ENCODE measurements around the gene COL5A1.
"Not testable (repeated sequence)": the region's sequence is repeated elsewhere in the genome, so short reads cannot be mapped to it uniquely, and the experiment has no call there.

Gene COL5A1

GRCh38 chr9:134843740-134844139 is 202.1 kb downstream of the COL5A1 start:
- DNase-seq, result no peak

- DNase-seq, result no peak
Observed at GRCh38 chr9:134844821-134845220, 203.2 kb downstream of the COL5A1 start.

GRCh38 chr9:134846187-134846586 is 204.6 kb downstream of the COL5A1 start:
- no peak for DNase-seq

- no peak for DNase-seq
Observed at GRCh38 chr9:134846699-134847098, 205.1 kb downstream of the COL5A1 start.

- DNase-seq, result no peak
Observed at GRCh38 chr9:134847138-134847537, 205.5 kb downstream of the COL5A1 start.

GRCh38 chr9:134847752-134848432 is 206.3 kb downstream of the COL5A1 start:
- no peak for DNase-seq

- no peak for DNase-seq
Observed at GRCh38 chr9:134848504-134848903, 206.9 kb downstream of the COL5A1 start.

GRCh38 chr9:134850611-134851010 is 209.0 kb downstream of the COL5A1 start:
- no peak for DNase-seq

- no peak for DNase-seq
Observed at GRCh38 chr9:134851020-134851419, 209.4 kb downstream of the COL5A1 start.

GRCh38 chr9:134852906-134853654 is 211.5 kb downstream of the COL5A1 start:
- no peak for DNase-seq

- no peak for DNase-seq
Observed at GRCh38 chr9:134853893-134854292, 212.3 kb downstream of the COL5A1 start.

- DNase-seq, result no peak
Observed at GRCh38 chr9:134854541-134854981, 213.0 kb downstream of the COL5A1 start.

- no peak for DNase-seq
Observed at GRCh38 chr9:134855231-134855899, 213.8 kb downstream of the COL5A1 start.

- no peak for DNase-seq
Observed at GRCh38 chr9:134855900-134856377, 214.3 kb downstream of the COL5A1 start.

GRCh38 chr9:134857451-134857850 is 215.8 kb downstream of the COL5A1 start:
- DNase-seq, result not testable (repeated sequence)

- no peak for DNase-seq
Observed at GRCh38 chr9:134858051-134858841, 216.6 kb downstream of the COL5A1 start.

- no peak for DNase-seq
Observed at GRCh38 chr9:134860510-134860909, 218.9 kb downstream of the COL5A1 start.

- DNase-seq, result no peak
Observed at GRCh38 chr9:134861595-134862334, 220.2 kb downstream of the COL5A1 start.

GRCh38 chr9:134863306-134863902 is 221.8 kb downstream of the COL5A1 start:
- no peak for DNase-seq

- DNase-seq, result no peak
Observed at GRCh38 chr9:134863941-134864820, 222.6 kb downstream of the COL5A1 start.

GRCh38 chr9:134864821-134865190 is 223.2 kb downstream of the COL5A1 start:
- DNase-seq, result no peak

All from CD4-positive, alpha-beta T cell treated with Interferon alpha-2 for 1 hour (primary cell).